EL (cell line): ENCODE measurements around the gene CD46.

Experiments
- DNase-seq: peaks from one replicate; pipeline ENCODE4 v3.0.0-alpha.2; 2016

CD46 gene

DNA sequence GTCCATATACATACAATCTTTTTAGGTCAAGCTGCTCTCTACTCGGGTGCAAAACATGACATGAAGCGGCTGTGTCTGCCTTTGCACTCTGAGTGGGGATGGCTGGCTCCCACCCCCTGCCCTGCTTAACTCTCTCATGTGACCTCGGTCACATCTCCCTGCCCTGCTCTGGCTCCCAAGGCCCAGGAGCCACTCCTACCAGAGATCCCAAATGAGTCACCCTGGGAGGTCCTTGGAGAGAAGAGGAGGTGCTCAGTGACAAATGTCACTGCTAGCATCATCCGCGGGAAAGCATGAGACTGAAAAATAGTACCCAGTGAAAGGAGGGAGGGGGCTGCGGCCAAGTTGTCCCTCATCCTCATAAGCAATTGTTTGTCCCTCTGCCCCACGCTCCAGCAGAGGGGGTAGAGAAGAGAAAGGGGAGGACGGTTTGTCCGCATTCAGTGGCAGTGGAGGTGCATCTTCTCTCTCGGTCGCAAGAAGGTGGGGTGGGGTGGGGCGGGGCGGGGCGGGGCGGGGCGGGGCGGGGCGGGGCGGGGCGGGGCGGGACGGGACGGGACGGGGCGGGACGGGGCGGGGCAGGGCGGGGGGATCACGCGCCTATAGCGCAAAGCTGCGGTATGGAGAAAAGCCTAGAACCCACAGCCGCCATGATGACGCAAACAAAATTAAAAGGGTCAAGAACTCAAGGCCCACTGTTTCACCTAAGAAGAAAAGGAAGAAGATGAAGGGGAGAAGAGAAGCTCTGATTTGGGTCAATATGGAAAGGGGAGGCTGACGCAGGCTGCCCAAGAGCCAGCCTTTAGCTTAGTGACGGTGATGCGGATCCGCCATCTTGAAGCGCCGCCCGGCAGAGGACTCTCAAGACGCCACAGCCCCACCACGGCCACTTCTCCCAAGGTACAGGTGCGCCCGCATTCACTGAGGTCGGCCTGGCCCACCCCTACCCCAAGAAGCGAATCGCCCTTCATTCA, 66.2 kb downstream of the CD46 start:
- no peak for DNase-seq

DNA sequence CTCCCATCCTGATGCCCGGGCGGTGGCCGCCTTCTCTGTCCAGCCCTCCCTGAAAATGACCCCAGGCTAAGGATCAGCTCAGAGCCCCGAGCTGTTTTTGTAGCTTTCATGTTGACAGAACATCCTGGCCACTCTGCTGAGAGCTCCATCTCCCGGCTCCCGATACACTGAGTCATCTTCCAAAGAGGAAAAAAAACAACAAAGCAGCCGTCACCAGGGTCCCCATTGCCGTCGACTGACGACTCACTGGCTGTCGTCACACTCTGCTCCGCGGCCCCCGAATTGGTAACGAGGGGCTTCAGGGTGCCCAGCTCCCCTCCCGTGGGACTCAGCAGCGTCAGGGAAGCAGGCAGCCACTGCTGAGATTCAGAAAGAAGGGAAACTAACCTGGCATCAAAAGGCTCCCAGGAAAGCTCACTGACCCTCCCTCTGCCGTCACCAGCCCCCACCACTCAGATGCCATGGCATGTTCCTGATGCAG, 67.2 kb downstream of the CD46 start:
- DNase-seq, result peak; percentile 75

DNA sequence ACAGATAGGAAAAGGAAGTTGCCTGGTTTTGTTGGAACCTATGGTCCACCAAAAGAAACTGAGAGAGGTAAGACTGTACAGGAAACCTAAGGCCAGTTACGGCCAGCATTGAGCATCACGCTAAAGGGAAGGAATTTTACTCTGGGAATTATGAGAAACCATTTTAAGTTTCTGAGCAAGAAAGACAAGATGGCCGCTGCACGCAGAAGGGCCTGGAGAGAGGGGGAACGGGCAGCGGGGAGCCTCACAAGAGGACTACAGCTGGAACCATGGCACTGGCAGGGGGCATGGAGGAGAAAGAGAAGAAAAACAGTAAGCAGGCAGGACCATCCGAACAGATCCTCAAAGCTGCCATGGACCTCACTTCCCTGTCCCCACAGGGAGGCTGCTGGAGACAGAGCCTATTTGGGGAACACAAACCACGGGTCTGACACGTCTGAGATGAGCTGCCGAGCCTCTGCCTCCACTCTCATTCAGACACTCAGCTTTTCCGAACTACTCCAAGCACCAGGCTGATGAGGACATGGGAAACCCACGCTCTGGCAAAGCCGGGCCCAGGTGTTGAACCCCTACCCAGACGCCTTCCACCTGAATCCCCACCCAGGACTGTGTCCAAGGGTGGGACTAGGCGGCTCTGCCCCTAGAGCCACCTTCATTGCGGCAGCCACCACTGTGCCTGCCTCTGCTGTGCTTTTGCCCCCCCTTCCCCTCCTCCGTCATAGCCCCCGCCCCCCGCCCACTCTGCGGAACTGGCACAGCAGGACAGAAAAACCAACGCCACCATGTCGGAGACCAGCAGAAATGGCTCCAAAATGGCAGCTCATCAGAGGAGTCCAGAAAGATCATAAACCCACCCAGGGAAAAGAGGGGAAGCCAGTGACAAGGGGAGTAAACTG, 69.0 kb downstream of the CD46 start:
- DNase-seq, result no peak

DNA sequence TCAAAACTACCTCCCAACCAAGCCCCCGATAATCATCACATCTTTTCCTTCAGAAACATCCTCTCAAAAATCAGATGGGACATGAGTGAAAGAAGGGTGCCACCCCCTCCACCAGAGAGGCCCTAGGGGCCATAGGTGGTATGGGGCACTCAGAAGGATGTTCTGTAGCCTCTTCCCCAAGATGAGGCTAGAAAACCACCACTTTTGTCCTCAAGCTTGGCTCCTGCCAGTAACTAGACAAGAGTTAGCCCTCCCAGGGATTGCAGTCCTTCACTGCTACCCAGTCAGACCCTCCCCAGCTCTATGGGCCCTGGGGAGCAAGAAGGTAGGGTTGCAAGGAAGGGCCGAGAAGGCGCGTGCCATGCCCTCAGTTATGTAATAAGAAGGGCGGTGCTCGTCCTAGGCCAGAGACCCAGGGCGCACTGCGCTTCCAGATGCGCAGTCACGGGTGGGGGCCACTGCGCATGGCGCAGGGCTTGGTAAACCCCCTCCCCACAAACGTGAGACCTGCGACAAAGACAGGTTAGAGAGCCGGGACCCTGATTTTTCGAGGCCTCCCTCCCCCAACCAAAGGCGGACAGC, 69.7 kb downstream of the CD46 start:
- DNase-seq, result no peak

DNA sequence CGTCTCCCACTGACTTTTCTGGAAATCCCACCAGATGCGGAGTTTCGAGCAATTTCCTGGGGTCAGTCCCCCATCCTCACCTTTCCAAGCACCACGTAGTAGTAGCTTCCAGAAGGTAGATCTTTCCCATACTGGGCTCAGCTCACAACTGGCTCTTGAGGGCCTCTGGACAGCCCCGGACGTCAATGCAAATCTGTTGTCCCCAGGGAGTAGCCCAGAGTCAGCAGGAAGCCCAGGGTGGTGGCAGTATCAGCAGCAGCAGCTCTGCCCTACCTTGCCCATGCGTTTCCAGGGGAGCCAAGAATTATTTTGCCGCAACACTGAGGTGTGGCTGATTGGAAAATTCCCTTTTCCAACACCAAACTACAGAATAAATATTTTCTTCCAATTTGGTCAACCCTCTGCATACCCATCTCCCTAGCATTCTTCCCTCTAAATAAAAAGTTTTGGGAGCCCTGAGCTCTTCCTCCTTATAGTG, 70.3 kb downstream of the CD46 start:
- DNase-seq, result no peak

DNA sequence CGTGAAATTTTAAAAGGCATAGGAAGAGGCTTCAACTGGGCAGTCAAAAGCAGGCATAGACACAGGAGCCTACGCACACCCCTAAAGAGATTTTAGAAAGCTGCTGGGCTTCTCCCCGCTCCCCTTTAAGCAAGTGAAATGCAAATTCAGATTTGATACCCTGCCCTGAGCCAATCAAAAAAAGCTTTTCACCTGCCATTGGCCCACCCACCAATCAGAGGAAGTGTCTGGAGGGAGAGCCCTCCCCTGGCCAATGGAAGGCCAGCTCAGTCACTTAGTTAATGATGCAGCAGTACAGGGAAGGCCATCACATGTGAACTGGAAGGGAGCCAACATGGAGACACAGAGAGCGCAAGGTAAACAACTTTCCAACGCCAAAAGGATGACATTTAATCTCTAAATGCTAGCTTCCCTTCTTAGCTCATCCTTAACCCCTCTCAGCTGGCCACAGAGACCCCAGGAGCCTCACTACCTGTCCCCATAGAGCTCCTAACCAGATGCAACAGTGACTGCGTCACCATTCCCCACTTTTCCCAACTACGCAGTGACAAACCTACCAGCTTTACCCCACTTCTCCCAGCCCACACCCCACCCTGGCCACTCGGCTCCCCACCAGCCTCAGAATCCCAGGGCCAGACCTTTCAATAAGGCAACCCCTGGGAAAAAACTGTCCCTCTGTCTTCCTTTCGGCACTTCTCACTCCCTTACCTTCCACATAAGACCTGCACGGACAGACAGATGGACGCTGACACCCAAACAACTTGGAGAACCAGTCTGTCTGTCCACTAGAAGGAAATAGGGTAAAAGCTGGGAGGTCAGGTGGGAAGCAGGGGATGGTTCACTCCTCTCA, 71.0 kb downstream of the CD46 start:
- peak; percentile 15 for DNase-seq

DNA sequence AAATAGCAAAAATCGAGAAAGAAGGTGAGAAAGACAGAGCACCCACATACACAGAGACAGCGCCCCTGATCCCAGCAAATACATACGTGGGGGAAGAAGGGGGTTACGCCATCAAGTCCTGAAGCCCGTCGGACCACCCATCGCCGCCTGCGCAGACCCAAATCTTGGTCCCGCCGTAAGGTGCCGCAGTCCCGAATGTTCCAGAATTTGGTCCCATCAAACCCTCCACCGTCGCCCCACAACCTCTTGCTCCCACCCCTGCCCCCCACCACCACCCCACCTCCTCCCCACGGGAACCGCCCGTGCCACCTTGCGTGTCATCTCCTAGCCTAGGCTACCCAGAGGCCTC, 71.7 kb downstream of the CD46 start:
- DNase-seq, result no peak

DNA sequence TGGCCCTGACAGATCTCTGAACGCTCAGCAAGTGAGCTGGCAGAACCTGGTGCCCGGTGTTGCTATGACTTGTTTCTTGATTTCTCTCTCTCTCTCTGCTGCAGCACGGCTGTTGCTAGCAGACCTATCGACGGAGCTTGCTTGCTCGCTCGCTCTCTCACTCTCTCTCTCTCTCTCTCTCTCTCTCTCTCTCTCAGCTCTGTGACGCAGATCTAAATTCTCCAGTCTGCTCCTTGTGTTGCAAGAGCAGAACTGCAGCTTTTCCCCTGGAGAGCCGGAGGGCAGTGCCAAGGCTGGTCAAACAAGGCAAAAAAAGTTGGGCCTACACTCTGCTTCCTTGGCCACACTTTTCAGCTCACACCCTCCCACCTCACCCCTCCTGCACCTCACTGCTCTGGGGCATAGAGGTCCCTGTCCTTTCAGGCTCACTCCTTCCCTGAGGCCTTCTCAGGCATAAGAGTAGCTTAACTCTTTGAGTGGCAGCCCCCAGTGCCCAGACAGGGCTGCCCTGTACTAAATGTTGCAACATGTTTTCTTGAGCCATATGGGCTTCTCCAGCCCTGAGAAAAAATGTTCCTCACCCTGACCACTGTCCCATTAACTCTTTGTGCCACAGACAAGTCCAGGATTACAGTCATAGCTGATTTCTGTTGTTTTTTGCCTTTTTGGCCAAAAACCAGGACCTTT, 72.2 kb downstream of the CD46 start:
- peak; percentile 90 for DNase-seq

DNA sequence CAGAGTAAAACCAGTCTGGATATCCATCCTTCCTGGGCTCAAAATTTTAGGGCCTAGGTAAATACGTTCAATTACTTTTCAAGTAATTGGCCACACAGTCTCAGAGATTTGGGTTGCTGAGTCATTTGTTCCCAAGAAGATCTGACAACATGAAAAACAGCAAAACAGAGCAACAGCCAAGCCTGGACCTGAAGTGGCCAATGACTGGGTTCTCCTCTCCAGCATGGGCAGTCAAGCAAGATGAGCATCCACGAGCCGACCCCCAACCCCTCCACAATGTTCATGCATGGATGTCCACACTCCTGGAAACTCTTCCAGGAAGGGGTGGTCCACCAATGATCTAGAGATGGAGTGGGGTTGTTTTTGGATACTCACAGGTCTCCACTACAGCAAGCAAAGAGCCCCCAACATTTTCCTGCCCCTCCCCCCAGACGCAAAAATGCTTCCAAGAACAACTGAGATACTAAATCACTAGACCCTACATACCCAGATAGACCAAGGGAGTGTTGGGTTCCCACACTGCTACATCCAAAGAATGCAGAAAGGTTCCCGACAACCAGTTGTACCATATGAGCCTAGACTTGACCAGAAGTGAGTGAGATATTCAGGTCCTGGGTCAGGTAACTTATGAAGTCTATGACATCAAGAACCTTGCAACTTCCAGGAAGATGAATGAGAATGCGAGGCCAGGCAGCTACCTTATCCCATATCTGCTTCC, 73.0 kb downstream of the CD46 start:
- DNase-seq, result no peak

DNA sequence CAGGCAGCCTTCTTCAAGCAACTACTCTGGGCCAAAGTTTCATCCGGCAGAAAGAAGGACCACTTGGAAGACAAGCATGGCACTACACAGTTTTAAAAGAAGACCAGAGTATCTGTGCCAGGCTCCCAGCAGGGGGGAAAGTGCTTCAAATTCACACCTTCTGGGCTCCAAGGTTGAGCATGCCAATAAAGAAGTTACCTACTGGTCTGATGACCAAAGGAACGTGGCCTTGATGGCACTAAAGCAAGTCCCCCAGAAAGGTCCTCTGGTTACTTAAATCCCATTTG, 73.5 kb downstream of the CD46 start:
- DNase-seq, result no peak

DNA sequence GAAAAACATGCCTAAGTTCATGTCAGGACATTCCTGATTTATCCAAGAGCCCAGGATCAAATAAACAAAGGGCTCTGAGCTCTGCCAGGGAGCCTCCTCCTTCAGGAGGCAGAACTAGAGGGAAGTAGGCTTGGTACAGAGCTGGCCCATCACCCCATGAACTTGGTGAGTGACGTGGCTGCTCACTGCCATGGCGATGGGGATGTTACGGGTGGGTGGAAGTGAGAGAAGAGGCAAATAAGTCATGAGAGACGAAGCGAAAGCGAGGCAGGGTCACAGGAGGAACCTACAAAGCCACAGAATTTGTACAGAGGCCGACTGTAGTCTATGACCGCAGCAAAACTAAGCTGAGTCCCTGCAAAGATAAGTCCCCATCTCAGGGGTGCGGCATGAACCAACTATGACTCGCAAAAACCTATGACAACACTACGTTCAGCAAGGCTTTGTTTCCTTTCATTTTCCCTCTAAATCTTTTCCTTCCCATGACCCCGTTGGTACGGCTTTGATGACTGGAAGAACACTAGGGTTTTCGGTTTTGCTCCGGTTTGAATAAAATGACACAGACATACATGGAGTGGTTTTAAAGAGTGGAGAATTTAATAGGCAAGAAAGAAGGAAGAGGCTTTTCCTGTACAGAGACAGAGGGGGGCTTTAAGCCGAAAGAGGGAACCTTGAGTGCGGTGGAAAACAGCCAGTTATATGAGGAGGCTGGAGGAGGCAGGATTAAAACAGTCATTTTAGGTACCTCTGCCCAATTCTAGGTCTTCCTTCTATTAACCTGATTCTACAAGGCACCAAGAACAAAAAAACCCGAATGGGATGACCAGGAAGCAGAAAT, 74.1 kb downstream of the CD46 start:
- peak; percentile 80 for DNase-seq

DNA sequence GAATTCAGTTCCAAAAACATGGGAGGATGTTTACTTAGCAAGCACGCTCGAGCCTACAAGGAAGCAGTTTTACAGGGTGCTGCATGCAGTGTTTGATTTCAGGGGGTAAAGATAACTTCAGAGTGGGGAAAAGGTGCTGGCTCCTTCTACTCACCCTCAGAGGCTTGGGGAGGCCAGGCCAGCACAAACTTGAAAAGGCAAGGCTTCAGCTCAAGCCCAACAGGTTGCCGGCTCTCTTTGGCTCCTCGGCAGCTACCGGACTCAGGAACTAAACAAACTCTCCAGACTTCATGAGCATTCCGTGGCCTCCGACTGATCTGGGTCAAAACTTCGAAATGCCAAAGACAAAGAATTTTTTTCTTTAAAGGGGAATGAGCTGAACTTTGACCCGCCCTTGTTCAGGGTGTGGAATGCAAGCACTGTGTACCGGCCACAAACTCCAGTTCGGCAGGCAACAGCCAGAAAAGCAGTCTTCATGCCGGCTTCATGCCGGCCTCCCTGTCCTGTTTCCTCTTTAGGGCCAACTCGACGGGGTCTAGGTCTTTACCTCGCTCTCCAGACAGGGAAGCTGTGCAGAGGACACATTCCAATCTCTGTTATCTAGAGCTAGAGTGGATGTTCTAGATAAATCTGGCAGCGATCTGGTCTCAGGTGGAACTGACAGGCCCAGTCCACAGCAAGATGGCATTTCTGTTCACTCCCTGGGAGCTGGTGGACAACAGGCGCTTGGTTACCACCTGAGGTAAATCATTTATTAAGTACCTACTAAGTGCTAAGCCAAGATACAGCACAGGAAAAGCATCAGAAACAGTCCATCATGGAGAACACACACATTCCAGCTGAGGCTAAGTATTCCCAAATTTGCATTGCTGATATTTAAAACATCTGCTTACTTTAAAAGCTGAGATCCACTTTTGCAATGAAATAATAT, 75.0 kb downstream of the CD46 start:
- peak; percentile 50 for DNase-seq

DNA sequence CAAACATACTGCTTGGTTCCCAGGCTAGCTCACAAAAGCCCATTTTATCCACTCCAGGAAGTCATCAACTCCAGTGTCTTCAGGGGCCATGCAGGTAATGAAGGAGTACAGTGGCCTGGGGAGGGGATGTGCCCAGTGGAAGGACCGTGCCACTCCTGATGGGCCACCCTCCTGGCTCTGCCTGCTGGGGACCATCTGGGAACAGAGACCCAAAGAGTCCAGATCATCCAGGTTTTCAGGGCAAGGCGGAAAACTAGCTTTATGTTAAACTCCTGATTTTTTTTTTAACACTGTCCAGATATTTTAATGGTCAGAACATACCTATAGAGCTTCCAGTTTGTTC, 75.6 kb downstream of the CD46 start:
- no peak for DNase-seq

DNA sequence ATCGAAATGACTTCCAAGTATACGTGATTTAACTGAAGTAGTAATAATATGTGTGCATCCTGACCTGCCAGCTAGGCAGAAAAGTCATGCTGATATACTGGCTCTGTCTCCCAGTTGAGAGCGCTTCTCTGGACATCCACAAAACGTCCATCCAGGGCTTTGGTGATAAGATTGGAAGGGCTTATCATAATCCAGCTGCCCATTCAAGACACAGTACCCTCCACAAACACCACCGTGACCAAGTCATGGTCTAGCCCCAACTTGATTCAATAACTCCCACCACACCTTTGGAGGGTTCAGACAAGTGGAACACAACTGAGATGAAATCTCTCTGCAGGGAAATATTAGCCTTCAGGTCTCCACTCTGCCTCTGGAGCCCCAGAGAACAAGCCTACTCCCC, 76.2 kb downstream of the CD46 start:
- no peak for DNase-seq

DNA sequence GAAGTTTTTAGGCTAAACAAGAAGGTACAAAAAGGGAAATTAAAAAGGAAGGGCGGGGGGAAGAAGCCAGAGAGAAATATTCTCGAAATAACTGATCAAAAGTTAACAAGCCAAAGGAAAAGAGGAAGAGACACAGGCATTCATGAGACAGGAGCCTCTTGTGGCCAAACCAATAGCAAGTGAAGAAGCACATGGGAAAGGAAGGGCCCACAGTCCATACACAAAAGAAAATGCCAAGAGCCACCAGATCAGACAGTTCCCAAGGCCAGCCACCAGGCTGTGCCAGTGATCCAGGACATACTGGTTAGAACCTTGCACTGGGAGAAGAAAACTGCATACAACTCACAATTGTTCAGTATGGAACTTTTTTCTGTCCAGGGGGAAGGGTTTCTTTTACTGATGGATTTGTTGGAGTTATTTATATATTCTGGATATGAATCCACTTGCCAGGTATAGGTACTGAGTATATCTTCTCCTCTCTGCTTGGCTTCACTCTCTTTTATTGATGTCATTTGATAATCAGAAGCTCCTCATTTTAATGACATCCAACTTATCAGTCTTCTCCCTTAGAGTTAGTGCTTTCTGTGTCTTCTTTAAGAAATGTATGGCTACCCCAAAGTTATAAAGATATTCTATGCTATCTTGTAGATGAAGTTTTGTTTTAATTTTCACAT, 76.8 kb downstream of the CD46 start:
- peak; percentile 87 for DNase-seq

DNA sequence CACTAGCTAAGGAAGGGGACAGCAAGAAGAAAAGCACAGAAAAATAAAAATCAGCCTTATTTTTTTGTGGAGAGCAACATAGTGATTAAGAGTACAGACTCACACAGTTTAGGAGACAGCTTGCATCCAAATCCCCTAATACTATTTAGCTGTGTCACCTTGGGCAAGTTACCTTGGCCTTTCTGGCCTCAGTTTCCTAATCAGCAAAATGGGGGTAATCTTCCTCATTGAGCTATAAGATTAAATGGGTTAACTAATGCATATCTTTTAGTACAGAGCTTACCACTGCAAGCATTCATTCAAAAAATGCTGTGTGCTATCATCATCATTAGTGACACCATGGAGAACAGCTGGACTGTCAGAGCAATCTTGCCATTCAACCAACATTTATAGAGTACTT, 77.7 kb downstream of the CD46 start:
- no peak for DNase-seq

DNA sequence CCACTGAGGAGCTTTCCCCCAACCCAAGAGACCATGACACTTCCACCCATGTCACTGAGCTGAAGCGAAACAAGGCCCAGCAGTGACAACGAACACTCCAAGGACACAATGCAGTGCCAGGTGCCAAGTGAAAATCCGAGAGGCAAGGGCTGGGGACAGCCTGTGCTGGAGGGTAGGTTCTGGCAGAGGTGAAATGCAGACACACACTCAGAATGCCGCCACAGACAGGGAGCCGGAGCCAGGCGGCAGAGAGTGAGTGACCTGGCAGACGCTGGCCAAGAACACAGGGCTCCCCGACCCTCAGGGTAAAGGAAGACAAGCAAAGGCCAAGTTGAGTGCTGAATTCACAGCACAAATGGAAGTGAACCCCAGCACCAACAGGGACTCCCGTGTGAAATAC, 78.9 kb downstream of the CD46 start:
- DNase-seq, result no peak

DNA sequence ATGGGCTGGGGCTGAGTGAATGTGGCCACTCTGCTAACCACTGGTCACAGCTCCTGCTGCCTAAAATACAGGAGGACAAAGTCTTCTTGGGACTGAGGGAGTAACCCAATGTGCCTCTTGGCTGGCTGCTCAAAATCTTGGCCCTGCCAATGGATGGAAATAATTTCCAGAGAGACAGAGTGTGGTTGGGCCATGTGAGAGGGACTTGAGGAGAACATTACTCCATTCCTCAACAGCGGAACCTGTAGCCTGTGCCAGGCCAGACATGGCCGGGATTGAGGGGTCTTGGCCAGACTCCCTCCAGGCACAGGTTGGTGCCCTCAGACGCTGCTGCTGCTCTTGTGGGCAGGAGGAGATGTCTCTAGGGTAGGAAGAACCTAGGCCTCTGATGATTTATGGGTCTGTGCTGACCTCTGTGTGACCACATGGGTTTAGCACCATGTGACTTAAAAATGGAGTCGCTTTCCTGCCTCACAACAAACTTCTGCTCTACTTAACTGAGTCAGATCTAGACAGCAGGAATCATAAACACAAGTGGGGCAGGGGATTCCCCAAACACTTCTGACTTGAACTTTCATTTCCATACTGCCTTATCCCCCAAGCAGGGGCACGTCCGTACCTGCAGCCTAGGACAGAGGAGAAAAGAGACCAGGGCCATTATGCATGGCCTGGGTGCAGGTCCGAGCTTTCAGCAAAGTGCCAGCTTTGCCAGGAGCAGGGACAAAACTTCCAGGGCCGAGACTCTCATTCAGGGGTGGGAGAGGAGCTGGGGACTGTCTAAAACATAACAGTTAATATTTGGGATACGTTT, 79.9 kb downstream of the CD46 start:
- DNase-seq, result peak; percentile 29
